A549 (cell line): ENCODE data around the gene CCR1.

Experiments
- ELK1 ChIP-seq: fragments of 150-350 bp; IDR thresholded peaks from 2 replicates; pipeline ENCODE4 v1.6.1; 2014; ENCODE audit warnings: low read depth, mild to moderate bottlenecking, low read length
- EP300 ChIP-seq, 2 experiments: fragments of >200 bp; sonication (Bioruptor Twin); formaldehyde crosslinking; IDR thresholded peaks; 2 replicates in 1 of 2; 3 replicates in 1 of 2; pipeline ENCODE4 v1.6.1; 2016 to 2017
- HOXA7 ChIP-seq: fragments of 250-450 bp; sonication (Bioruptor Pico); IDR thresholded peaks from 2 replicates; pipeline ENCODE4 v1.5.0; 2020; ENCODE audit warnings: mild to moderate bottlenecking, moderate library complexity
- HOXB13 ChIP-seq: fragments of 250-450 bp; sonication (Bioruptor Pico); IDR thresholded peaks from 2 replicates; pipeline ENCODE4 v1.5.0; 2020; ENCODE audit warnings: low read depth, mild to moderate bottlenecking, moderate library complexity
- JUNB ChIP-seq: fragments of >200 bp; sonication (Bioruptor Twin); formaldehyde crosslinking; IDR thresholded peaks from 2 replicates; pipeline ENCODE4 v1.6.1; 2016
- MAFK ChIP-seq: fragments of 450-650 bp; IDR thresholded peaks from 2 replicates; pipeline ENCODE4 v1.6.1; 2014; ENCODE audit not compliant: partially characterized antibody
- MAX ChIP-seq: IDR thresholded peaks from 2 replicates; pipeline ENCODE4 v1.6.1; 2012
- MYC ChIP-seq: IDR thresholded peaks from 2 replicates; pipeline ENCODE4 v1.6.1; 2012; ENCODE audit warnings: mild to moderate bottlenecking, inconsistent platforms, low read length, improper control_type of control experiment, borderline replicate concordance
- NFE2L2 ChIP-seq: fragments of 150-350 bp; conservative IDR thresholded peaks from 2 replicates; pipeline ENCODE4 v1.6.1; 2014; ENCODE audit warnings: low read length
- PHF8 ChIP-seq: fragments of 200-600 bp; sonication (generic); IDR thresholded peaks from 2 replicates; pipeline ENCODE4 v1.6.1; 2016; ENCODE audit warnings: low read depth, mild to moderate bottlenecking, antibody characterized with exemption, moderate library complexity, borderline replicate concordance
- POLR2A ChIP-seq: IDR thresholded peaks from 2 replicates; pipeline ENCODE4 v1.6.1; 2012; ENCODE audit warnings: mild to moderate bottlenecking, low read length
- RFX5 ChIP-seq: fragments of 450-650 bp; IDR thresholded peaks from 2 replicates; pipeline ENCODE4 v1.7.1; 2014; ENCODE audit warnings: antibody characterized with exemption, mild to moderate bottlenecking, moderate library complexity
- TF ChIP-seq, protein P1 (sequence below): fragments of >200 bp; sonication (Bioruptor Twin); formaldehyde crosslinking; IDR thresholded peaks from 3 replicates; pipeline ENCODE4 v1.5.1; 2016
- TF ChIP-seq, protein P2 (sequence below): fragments of 450-650 bp; IDR thresholded peaks from 2 replicates; pipeline ENCODE4 v1.6.1; 2014; ENCODE audit warnings: antibody characterized with exemption

DNA sequence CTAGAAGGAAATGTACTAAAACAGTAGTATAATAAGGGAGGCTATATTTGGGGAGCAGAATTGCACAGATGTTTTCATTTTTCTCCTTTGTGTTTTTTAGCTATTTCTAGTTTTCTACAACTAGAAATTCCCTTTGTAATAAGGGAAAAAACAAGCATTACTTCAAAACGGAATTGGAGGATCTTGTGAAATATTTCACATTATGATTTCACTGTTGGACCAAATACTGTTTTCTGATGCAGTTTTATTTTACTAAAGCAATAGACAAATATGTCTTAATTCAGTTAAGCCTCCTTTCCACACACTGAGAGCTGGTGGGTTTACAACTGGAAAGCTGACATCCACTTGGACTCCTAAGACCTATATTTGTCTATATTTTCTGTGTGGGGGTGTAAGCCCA, 7.3 kb downstream of the CCR1 start:
- TF ChIP-seq HOXB13 (CRISPR knock-in tag) (no peak), ELK1 (no peak), EP300 (IDR thresholded peaks at IDR 0.05) (no peak), MYC (no peak), HOXA7 (CRISPR knock-in tag) (no peak), POLR2A (no peak), MAFK (no peak), RFX5 (no peak), JUNB (no peak), PHF8 (no peak), MAX (no peak), NFE2L2 (no peak)
- TF ChIP-seq, protein P1, sequence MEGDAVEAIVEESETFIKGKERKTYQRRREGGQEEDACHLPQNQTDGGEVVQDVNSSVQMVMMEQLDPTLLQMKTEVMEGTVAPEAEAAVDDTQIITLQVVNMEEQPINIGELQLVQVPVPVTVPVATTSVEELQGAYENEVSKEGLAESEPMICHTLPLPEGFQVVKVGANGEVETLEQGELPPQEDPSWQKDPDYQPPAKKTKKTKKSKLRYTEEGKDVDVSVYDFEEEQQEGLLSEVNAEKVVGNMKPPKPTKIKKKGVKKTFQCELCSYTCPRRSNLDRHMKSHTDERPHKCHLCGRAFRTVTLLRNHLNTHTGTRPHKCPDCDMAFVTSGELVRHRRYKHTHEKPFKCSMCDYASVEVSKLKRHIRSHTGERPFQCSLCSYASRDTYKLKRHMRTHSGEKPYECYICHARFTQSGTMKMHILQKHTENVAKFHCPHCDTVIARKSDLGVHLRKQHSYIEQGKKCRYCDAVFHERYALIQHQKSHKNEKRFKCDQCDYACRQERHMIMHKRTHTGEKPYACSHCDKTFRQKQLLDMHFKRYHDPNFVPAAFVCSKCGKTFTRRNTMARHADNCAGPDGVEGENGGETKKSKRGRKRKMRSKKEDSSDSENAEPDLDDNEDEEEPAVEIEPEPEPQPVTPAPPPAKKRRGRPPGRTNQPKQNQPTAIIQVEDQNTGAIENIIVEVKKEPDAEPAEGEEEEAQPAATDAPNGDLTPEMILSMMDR: no peak
- TF ChIP-seq, protein P2, sequence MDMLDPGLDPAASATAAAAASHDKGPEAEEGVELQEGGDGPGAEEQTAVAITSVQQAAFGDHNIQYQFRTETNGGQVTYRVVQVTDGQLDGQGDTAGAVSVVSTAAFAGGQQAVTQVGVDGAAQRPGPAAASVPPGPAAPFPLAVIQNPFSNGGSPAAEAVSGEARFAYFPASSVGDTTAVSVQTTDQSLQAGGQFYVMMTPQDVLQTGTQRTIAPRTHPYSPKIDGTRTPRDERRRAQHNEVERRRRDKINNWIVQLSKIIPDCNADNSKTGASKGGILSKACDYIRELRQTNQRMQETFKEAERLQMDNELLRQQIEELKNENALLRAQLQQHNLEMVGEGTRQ: no peak
